Medulla oblongata (tissue), 1 donor: ENCODE results near the gene LRRC14B.

Experiments used
- DNase-seq: peaks from one replicate; pipeline ENCODE4 v3.0.0-alpha.2; 2015; ENCODE audit errors: extremely low spot score

LRRC14B gene

GRCh38 chr5:191949-192690 is 825 bp downstream of the LRRC14B start:
- no peak for DNase-seq

GRCh38 chr5:192691-192969 is 1.3 kb downstream of the LRRC14B start:
- no peak for DNase-seq

GRCh38 chr5:192970-193831 is 1.9 kb downstream of the LRRC14B start:
- no peak for DNase-seq

- DNase-seq, result no peak
Observed at GRCh38 chr5:194102-194501, 2.8 kb downstream of the LRRC14B start.

- DNase-seq, result no peak
Observed at GRCh38 chr5:194603-195209, 3.4 kb downstream of the LRRC14B start.

- DNase-seq, result no peak
Observed at GRCh38 chr5:195401-196160, 4.3 kb downstream of the LRRC14B start.

GRCh38 chr5:196350-196749 is 5.1 kb downstream of the LRRC14B start:
- DNase-seq, result no peak

GRCh38 chr5:197031-197430 is 5.7 kb downstream of the LRRC14B start:
- DNase-seq, result peak; percentile 64

- no peak for DNase-seq
Observed at GRCh38 chr5:197892-198489, 6.7 kb downstream of the LRRC14B start.

GRCh38 chr5:198516-199196 is 7.4 kb downstream of the LRRC14B start:
- no peak for DNase-seq

- DNase-seq, result no peak
Observed at GRCh38 chr5:199197-199949, 8.1 kb downstream of the LRRC14B start.

- DNase-seq, result no peak
Observed at GRCh38 chr5:199950-200645, 8.8 kb downstream of the LRRC14B start.

- DNase-seq, result no peak
Observed at GRCh38 chr5:200985-201384, 9.7 kb downstream of the LRRC14B start.

GRCh38 chr5:201672-202071 is 10.4 kb downstream of the LRRC14B start:
- DNase-seq, result no peak

- no peak for DNase-seq
Observed at GRCh38 chr5:203246-203930, 12.1 kb downstream of the LRRC14B start.

GRCh38 chr5:204001-204400 is 12.7 kb downstream of the LRRC14B start:
- no peak for DNase-seq

GRCh38 chr5:204462-204861 is 13.2 kb downstream of the LRRC14B start:
- DNase-seq, result no peak

GRCh38 chr5:204966-205670 is 13.8 kb downstream of the LRRC14B start:
- no peak for DNase-seq

- no peak for DNase-seq
Observed at GRCh38 chr5:206406-206805, 15.1 kb downstream of the LRRC14B start.
